SH-SY5Y (cell line): ENCODE measurements around the gene IL5RA.

Source experiments
- GATA2 ChIP-seq: IDR thresholded peaks from 2 replicates; pipeline ENCODE4 v1.6.1; 2011; ENCODE audit warnings: mild to moderate bottlenecking, low read depth, low read length
- GATA3 ChIP-seq: IDR thresholded peaks from 2 replicates; pipeline ENCODE4 v1.6.1; 2011; ENCODE audit warnings: low read depth, mild to moderate bottlenecking, low read length, moderate library complexity

IL5RA gene

DNA sequence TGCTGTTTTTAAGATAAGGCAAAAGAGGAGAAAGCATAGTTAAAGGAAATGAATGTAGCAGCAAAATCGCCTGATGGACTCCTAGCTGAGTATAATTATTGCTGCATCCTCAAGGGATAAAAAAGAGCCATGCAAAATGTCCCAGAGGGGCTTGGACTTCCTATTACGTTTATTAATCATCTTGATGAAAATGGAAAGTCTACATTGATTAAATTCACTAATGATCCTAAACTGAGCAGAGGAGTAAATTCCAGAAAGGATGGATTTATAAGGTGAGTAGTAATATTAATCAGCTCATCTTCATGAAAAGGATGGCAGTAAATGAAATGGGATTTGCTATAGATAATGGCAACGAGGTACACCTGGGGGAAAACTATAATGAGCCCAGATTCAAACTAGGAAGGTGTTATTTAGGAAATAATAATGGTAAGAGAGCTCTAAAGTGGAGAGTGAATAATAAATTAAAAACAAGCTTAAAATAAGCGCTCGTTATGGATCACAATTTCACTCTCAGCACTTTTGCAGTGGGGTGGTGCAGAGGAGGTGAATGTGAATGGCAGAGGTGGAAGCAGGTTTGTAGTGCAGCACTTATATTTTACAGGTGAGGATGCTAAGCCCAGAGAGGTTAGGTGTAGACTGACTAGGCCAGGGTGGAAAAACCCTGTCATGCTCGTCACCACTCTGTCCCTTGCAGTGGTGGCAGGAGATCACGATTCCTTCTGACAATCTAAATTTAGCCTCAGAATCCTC is 22.3 kb downstream of the IL5RA start:
- TF ChIP-seq GATA3: no peak
- TF ChIP-seq GATA2: no peak

DNA sequence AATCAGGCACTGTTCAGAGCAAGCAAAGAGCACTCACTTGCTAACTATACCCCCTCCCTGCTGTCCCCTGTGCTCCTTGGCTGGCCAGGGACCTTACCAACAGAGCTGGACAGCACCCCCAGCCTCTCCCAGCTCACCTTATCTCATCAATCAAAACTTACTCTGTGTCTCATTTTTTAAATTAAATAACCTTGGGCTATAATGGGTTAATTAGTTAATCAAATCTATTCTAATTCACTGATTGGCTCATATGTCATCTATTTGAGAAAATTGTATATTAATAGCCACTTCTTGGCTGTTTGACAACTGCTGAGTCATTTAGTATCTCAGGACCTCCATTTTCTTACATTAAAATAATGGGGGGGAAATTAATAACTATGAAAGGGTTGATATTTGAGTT is 22.9 kb downstream of the IL5RA start:
- TF ChIP-seq GATA3 (no peak), GATA2 (no peak)

DNA sequence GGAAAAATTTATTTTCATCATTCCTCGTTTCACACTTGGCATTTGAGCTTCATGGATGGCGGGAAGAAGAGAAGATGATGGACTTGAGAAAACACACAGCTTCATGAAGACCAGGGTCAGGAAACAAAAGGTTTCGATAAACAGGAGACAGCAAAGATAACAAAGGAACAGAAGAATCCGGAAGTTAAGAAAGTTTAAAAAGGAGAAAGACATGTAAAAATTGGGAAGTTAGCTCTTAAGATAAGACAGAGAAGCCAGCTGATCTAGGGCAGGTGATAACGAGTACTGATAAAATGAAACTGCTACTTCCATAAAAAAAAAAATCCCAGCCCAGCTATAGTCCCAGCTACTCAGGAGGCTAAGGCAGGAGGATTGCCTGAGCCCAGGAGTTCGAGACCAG is 23.9 kb downstream of the IL5RA start:
- TF ChIP-seq GATA2 (no peak), GATA3 (no peak)

DNA sequence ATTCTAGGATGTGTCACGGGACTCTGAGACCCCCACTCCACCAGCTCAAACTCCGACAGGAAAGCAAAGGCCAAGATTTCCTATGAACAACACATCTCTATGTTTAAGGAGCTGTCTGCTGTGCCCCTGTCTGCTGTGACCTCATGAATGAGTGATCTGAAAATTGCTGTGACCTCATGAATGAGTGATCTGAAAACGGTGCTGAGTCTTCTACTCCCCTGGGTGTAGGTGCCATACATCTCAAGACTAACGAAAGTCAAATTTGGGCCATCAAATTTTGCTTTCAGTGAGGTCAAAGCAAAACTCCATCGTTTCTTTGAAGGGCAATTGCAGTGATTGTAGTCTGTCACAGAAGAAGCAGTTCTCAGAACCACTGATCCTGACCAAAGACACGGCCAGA is 24.4 kb downstream of the IL5RA start:
- TF ChIP-seq GATA2: no peak
- TF ChIP-seq GATA3: no peak

DNA sequence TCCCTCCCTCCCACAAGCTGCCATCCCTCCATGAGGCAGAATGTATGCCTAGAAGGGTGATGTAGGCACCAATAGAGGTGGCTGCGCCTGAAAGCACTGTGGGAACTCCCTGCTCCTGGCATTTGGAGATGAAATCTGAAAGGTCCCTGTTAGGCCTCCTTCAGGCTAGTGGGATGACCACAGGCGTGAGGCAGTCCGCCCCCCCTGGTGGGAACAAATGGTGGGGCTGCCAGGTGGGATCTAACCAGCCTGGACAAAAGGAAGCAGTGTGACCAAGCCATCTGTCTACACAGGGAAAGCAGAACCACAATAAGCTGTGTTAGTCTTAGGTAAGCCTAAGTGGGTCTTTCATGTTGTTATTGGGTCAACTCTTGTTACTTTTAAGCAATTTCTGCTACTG is 25.3 kb downstream of the IL5RA start:
- no peak for TF ChIP-seq GATA3
- no peak for TF ChIP-seq GATA2

DNA sequence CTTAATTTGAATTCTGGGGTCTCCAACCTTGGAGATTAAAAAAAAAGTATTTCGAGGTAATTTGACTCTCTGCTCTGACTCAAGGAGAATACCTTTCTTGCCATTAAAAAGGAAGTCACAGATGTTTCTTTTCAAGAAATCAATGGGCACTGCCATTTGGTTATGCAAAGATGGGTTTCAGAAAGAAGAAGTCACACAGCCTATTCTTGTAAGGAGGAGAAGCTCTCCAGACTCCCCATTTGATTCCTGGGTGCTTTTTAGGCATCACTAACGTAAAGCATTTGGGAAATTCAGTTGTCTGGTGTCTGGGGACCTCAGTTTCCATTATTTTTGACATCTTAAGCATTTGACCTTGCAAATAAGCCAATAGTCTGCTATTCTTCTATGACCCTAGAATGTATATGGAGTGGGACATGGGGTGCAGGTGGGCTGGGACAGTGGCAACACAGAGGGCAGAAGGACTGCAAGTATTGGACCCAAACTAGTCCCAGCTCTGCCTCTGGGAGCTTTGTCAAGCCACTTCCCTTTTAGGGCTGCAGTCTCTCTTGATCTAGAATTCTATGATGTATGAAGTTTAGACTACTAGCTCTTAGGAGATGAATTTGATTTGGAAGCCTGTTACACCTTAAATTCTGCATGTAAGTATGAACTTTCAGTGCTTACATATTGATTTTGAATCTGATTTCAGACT is 27.8 kb downstream of the IL5RA start:
- TF ChIP-seq GATA2 (no peak), GATA3 (no peak)

DNA sequence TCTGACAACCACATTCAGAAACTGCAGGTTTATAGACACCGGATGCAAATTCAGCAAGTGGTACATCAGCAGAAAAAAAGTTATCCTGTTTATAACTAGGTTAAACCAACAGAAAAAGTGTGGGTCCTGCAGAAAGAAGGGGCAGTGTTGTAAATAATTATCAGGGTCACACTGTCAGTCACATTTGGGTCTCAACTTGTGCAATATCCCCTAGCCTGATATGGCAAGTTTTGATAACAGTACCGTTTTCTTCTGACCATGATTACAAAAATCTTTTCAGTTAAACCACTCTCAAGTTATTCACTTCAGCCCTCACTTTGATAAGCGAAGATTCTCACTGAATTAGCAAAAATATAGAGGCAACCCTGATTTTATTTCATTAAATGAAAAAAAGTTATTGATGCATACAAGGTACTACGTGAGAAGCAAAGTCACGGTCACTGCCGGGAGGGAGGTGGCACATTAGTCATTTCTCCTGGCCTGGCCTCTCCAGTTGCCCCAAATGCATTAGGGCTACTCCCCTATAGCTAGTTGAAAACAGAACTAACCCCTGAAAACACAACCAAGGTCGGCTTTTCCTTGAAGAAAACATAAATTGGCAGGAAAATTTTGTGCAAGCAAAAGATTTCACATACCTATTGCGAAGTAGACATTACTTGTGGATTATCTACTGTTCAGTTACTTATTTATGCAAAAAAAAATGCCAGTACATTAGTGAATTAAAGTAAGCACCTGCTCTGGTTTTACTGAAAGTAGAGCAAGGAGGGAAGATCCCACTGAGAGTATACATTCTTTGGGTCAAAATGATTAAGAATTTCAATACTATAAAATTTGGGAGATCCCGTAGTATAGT is 28.6 kb downstream of the IL5RA start:
- no peak for TF ChIP-seq GATA2
- TF ChIP-seq GATA3: no peak

DNA sequence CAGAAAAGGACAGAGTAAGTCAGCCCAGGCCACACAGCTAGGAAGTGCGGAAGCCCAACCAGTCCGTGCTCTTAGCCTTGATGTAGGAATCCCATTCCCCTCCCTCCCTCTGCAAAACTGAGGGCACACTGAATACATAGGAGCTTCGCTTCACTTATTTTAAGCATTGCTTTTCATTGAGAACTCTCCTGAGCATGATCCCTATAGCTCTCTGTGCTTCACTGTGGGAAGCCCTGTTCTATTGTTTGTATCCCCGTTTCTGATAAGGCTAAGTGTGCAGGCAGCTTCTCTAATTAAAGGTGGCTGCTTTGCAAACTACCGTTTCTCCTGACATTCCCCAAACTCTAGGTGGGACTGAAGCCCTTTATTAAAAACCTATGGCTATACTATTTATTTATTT is 29.9 kb downstream of the IL5RA start:
- TF ChIP-seq GATA2 (no peak), GATA3 (no peak)

DNA sequence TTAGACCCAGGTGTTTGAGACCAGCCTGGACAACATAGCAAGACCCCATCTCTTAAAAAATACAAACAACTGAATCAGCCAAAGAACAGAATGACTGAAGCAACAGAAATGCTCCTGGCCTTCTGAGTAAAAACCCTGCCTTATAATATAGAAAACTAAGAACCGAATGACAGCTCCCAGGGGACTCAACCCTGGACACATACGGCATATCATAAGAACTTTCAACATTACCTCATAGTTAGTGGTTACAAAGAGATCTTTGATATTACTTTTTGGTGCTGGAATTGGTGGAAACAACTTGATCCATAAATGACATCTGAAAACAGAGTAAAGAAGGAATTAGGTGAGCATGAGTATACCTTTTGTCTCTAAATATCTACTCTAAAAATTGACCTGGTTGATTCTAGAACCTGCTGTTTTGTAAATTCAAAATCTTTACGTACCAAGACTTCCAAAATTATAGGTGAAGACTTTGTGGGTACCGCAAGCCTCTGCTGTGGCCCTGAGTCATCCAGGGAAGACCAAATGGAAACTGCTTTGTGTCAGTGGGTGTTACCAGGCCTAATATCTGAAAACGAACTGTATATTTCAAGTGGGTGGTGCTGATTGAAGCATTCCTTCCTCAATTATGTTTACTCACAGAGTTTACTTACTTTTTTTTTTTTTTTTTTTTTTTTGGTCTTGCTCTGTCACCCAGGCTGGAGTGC is 35.5 kb downstream of the IL5RA start:
- TF ChIP-seq GATA2 (no peak), GATA3 (no peak)

DNA sequence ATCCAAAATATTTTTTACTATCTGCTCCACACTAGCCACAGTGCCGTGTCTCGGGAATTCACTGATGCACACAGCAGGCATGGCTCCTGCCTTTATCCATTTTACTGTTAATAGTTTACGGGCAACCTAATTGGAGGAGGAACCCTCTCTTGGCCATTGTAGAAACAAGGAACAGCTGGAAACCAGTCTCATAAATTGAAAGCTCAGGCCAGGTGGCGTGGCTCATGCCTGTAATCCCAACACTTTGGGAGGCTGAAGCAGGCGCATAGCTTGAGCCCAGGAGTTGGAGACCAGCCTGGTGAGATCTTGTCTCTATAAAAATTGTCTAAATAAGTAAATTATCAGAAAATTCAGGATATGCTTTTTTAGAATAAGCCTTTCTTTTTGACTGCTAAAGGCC is 39.0 kb downstream of the IL5RA start:
- no peak for TF ChIP-seq GATA3
- TF ChIP-seq GATA2: no peak

DNA sequence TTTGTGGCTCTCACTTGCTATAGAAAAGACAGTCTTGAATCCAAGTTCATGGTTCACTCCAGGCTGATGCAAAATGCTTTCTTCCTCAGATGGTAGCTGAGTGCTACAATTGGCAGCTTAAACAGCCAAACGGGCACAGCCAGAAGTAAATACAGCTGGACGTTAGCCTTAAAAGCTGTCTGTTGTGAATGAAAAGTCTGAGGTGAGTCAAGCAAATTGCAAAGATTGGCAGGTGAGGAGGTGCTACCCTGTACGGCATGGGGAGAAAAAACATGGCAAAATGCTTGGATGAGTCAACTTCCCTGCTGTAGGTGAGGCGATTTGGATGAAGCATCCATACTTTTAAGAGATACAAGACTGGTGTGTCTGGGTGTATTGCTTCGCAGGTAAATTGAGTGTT is 40.5 kb downstream of the IL5RA start:
- no peak for TF ChIP-seq GATA2
- TF ChIP-seq GATA3: no peak

DNA sequence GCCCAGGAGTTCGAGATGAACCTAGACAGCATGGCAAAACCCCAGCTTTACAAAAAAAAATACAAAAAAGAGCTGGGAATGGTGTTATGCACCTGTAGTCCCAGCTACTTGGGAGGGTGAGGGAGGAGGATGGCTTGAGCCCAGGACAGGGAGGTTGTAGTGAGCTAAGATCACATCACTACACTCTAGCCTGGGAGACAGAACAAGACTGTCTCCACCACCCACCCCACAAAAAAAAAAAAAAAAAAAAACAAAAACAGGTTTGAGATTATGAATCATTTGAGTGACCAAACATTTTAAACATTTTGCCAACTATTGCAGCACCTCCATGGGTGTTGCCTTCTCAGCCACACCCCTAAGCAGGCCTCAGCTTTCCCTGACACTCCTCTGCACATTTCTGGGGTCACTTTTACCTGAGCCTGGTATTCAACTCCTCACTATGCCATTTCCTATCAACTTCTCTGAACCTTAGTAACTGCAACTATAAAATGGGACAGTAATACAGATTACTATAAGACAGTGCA is 41.8 kb downstream of the IL5RA start:
- TF ChIP-seq GATA2: no peak
- TF ChIP-seq GATA3: no peak

DNA sequence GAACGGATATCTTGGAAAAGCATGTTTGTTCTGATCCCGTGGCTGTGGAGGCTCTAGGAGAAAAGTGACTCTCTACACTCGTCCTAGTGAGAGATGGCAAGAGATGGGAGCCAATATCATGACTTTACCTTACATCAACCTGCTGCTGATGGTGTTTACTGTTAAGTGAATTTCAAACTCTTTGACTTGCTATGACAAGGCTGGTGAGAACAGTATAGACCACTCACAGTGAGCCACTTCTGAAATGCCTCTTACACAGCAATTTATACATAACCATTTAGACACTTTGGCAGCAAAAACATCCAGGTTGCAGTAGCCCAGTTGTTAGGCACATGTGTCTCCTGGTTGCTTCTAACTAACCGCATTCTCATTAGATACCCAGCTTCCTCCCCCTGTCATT is 43.3 kb downstream of the IL5RA start:
- TF ChIP-seq GATA2 (no peak), GATA3 (no peak)

DNA sequence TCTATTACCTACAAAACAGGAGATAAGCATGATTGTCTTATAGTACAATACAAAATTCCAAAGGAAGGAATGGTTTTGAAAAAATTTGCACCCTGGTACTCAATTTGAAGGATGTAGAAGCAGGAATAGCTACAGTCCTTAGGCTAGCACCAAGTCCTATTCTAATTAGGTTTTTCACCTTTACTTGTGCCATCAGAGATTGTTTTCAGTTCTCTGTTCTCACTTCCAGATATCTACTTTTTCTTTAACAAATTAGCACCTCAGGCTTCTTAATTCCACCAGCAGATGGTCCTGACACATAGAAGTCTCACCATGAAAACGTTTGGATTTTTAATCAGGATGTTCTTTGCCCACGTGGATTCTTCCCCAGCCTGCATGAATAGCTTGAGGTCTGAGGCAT is 43.8 kb downstream of the IL5RA start:
- TF ChIP-seq GATA3 (no peak), GATA2 (no peak)
